SK-N-SH (cell line): ENCODE measurements around the gene KCNJ10. TPM values are rescaled to one million over a fixed set of nuclear protein-coding genes. Genes with fewer than 3 reads are reported as not detected.

Source experiments
- CTCF ChIA-PET: fragments of 300-600, 350-600 bp; formaldehyde crosslinking; extraction: SDS; loops from one replicate; lab custom pipeline; 2021; lab: Yijun Ruan, JAX
- POLR2A ChIA-PET: fragments of 350-600 bp; sonication (Branson Sonifier 250); formaldehyde crosslinking; extraction: SDS; loops from one replicate; lab custom pipeline; 2020; ENCODE audit warnings: antibody characterized with exemption, inconsistent platforms; lab: Yijun Ruan, JAX
- DNase-seq: peaks from one replicate; pipeline ENCODE4 v3.0.0; 2012
- H2AFZ ChIP-seq: fragments of 200-600 bp; sonication (generic); 2 replicates; pipeline ENCODE4 v1.8.1; 2016; ENCODE audit warnings: antibody characterized with exemption, mild to moderate bottlenecking, low read depth
- H3F3A ChIP-seq: fragments of 200-600 bp; sonication (generic); replicated peaks from 2 replicates; pipeline ENCODE3; 2016; ENCODE audit warnings: antibody characterized with exemption, mild to moderate bottlenecking; ENCODE audit not compliant: insufficient read depth
- H3K27ac ChIP-seq, 2 experiments: fragments of 200-500 bp in 1 of 2; fragments of 200-600 bp in 1 of 2; sonication (Bioruptor generic) in 1 of 2; sonication (generic), shearing (Covaris generic) in 1 of 2; 2 replicates each; pipeline versions ENCODE4 v1.5.1 to v1.6.1; 2014 to 2016; ENCODE audit warnings: low read depth in 2 of 2, inconsistent platforms in 1 of 2, low read length in 1 of 2, mild to moderate bottlenecking in 1 of 2, mixed read lengths in 1 of 2
- H3K27me3 ChIP-seq: fragments of 200-600 bp; sonication (generic), shearing (Covaris generic); 2 replicates; pipeline ENCODE4 v1.6.1; 2016; ENCODE audit warnings: mixed run types; ENCODE audit not compliant: insufficient read depth
- H3K36me3 ChIP-seq, 2 experiments: fragments of 200-500 bp in 1 of 2; fragments of 200-600 bp in 1 of 2; sonication (Bioruptor generic) in 1 of 2; sonication (generic) in 1 of 2; replicated peaks in 1 of 2; 2 replicates each; pipeline versions ENCODE3 to v1.5.1; 2014 to 2016; ENCODE audit warnings: low read length in 1 of 2, mild to moderate bottlenecking in 1 of 2; ENCODE audit not compliant: insufficient read depth in 2 of 2, control insufficient read depth in 1 of 2
- H3K4me1 ChIP-seq, 2 experiments: fragments of 200-500 bp in 1 of 2; fragments of 200-600 bp in 1 of 2; sonication (Bioruptor generic) in 1 of 2; sonication (generic), shearing (Covaris generic) in 1 of 2; 2 replicates each; pipeline versions ENCODE4 v1.5.1 to v1.6.1; 2014 to 2016; ENCODE audit warnings: low read depth in 1 of 2, low read length in 1 of 2, mixed run types in 1 of 2; ENCODE audit not compliant: insufficient read depth in 2 of 2, control insufficient read depth in 1 of 2
- H3K4me2 ChIP-seq: fragments of 200-600 bp; sonication (generic), shearing (Covaris generic); 2 replicates; pipeline ENCODE4 v1.6.1; 2017; ENCODE audit warnings: mixed run types
- H3K4me3 ChIP-seq, 2 experiments: fragments of 200-500 bp in 1 of 2; fragments of 200-600 bp in 1 of 2; sonication (Bioruptor generic) in 1 of 2; sonication (generic), shearing (Covaris generic) in 1 of 2; 2 replicates each; pipeline versions ENCODE4 v1.5.1 to v1.8.1; 2014 to 2016; ENCODE audit warnings: low read depth in 2 of 2, inconsistent platforms in 1 of 2, low read length in 1 of 2, mild to moderate bottlenecking in 1 of 2, mixed read lengths in 1 of 2, moderate library complexity in 1 of 2
- H3K79me2 ChIP-seq: fragments of 200-600 bp; sonication (generic); 2 replicates; pipeline ENCODE4 v1.8.1; 2017; ENCODE audit warnings: mild to moderate bottlenecking; ENCODE audit not compliant: insufficient read depth
- H3K9ac ChIP-seq: fragments of 200-600 bp; sonication (generic); 2 replicates; pipeline ENCODE4 v1.6.1; 2017; ENCODE audit warnings: mixed run types
- H3K9me2 ChIP-seq: fragments of 200-600 bp; sonication (generic); 2 replicates; pipeline ENCODE4 v1.6.1; 2017; ENCODE audit warnings: mixed run types
- H3K9me3 ChIP-seq: fragments of 200-600 bp; sonication (generic); 2 replicates; pipeline ENCODE4 v1.6.1; 2017; ENCODE audit warnings: mixed run types, mild to moderate bottlenecking, moderate library complexity
- H4K20me1 ChIP-seq: fragments of 200-600 bp; sonication (generic); 2 replicates; pipeline ENCODE4 v1.6.1; 2017; ENCODE audit warnings: mild to moderate bottlenecking, mixed run types; ENCODE audit not compliant: insufficient read depth
- FOXM1 ChIP-seq: IDR thresholded peaks from 2 replicates; pipeline ENCODE4 v1.4.0; 2012; ENCODE audit warnings: low read depth, mild to moderate bottlenecking
- NRF1 ChIP-seq: IDR thresholded peaks from 2 replicates; pipeline ENCODE4 v1.6.1; 2012; ENCODE audit warnings: low read depth, mild to moderate bottlenecking, low read length
- RAD21 ChIP-seq: IDR thresholded peaks from 2 replicates; pipeline ENCODE4 v1.6.1; 2012; ENCODE audit warnings: mild to moderate bottlenecking, low read length
- SMC3 ChIP-seq: IDR thresholded peaks from 2 replicates; pipeline ENCODE4 v1.6.1; 2012; ENCODE audit warnings: low read depth, low read length, improper control_type of control experiment
- TCF12 ChIP-seq: IDR thresholded peaks from 2 replicates; pipeline ENCODE4 v1.4.0; 2012
- WGBS: methylation state at CpG from one replicate; pipeline ENCODE4 v1.1.6; 2017; ENCODE audit warnings: low lambda C conversion rate; 5-methylcytosine and 5-hydroxymethylcytosine counted together
- polyA plus RNA-seq, 3 experiments: library from polyadenylated mRNA; depleted of rRNA; stranded (reverse); fragments of >200 nt; gene quantifications; 2 replicates each; pipeline ENCODE4 v1.2.3, GENCODE V29; 2012
- TF ChIP-seq, protein P1 (sequence below): IDR thresholded peaks from 2 replicates; pipeline ENCODE4; 2012
- TF ChIP-seq, protein P2 (sequence below): IDR thresholded peaks from 2 replicates; pipeline ENCODE4 v1.4.0; 2012; ENCODE audit warnings: low read depth, borderline replicate concordance
- TF ChIP-seq, protein P3 (sequence below): IDR thresholded peaks from 2 replicates; pipeline ENCODE4 v1.4.0; 2012; ENCODE audit warnings: low read depth, borderline replicate concordance
- TF ChIP-seq, protein P4 (sequence below): IDR thresholded peaks from 2 replicates; pipeline ENCODE4 v1.6.1; 2012; ENCODE audit warnings: mild to moderate bottlenecking, low read depth, low read length, moderate library complexity
- TF ChIP-seq, protein P5 (sequence below): fragments of 200-600 bp; sonication (generic); IDR thresholded peaks from 2 replicates; pipeline ENCODE4 v1.6.1; 2017; ENCODE audit warnings: antibody characterized with exemption, mild to moderate bottlenecking, moderate library complexity

Gene KCNJ10
- polyA plus RNA-seq, 1 of the 3 experiments (the other 2 are of a cell fraction): not detected

DNA sequence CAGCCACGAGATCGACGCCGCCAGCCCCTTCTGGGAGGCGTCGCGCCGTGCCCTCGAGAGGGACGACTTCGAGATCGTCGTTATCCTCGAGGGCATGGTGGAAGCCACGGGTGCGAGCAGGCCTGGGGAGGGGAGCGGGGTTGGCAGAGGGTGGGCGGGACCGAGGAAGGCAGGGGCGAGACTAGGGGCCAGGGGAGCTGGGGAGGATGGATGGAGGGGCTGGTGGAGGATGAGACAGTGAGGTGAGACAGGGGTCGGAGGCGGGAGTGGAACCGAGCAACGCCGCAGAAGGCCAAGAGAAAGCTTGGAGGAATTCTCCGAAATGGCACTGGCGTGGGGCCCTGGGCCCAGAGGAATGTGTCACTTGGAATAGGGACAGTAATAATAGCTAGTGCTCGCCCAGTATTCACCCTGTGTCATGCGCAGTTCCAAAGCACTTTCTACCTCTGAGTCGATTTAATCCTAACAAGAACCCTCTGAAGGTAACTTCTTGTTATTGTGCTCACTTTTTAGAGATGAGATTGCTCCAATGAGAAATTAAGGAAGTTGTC, 14.9 kb upstream of the KCNJ10 start:
- no peak overlapping the region for H3K4me3 ChIP-seq
- no peak overlapping the region for H2AFZ ChIP-seq
- no peaks in the 10 kb centered on the region for H3K9me3 ChIP-seq
- peaks cover 0 to 15% of the 10 kb centered on the region in 2 experiments; a peak in 1 of 4 replicates for H3K4me1 ChIP-seq
- peaks cover 30% of the 10 kb centered on the region for H3K27me3 ChIP-seq
- H3K9ac ChIP-seq: no peak overlapping the region
- H3F3A ChIP-seq: no peaks in the 10 kb centered on the region
- no peaks in the 10 kb centered on the region for H4K20me1 ChIP-seq
- H3K79me2 ChIP-seq: no peaks in the 10 kb centered on the region
- TF ChIP-seq FOXM1 (no peak), TCF12 (no peak), NRF1 (no peak)
- TF ChIP-seq, protein P1, sequence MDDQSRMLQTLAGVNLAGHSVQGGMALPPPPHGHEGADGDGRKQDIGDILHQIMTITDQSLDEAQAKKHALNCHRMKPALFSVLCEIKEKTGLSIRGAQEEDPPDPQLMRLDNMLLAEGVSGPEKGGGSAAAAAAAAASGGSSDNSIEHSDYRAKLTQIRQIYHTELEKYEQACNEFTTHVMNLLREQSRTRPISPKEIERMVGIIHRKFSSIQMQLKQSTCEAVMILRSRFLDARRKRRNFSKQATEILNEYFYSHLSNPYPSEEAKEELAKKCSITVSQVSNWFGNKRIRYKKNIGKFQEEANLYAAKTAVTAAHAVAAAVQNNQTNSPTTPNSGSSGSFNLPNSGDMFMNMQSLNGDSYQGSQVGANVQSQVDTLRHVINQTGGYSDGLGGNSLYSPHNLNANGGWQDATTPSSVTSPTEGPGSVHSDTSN: no peak
- TF ChIP-seq, protein P2, sequence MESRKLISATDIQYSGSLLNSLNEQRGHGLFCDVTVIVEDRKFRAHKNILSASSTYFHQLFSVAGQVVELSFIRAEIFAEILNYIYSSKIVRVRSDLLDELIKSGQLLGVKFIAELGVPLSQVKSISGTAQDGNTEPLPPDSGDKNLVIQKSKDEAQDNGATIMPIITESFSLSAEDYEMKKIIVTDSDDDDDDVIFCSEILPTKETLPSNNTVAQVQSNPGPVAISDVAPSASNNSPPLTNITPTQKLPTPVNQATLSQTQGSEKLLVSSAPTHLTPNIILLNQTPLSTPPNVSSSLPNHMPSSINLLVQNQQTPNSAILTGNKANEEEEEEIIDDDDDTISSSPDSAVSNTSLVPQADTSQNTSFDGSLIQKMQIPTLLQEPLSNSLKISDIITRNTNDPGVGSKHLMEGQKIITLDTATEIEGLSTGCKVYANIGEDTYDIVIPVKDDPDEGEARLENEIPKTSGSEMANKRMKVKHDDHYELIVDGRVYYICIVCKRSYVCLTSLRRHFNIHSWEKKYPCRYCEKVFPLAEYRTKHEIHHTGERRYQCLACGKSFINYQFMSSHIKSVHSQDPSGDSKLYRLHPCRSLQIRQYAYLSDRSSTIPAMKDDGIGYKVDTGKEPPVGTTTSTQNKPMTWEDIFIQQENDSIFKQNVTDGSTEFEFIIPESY: no peak
- TF ChIP-seq, protein P3, sequence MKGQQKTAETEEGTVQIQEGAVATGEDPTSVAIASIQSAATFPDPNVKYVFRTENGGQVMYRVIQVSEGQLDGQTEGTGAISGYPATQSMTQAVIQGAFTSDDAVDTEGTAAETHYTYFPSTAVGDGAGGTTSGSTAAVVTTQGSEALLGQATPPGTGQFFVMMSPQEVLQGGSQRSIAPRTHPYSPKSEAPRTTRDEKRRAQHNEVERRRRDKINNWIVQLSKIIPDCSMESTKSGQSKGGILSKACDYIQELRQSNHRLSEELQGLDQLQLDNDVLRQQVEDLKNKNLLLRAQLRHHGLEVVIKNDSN: no peak
- TF ChIP-seq, all 33 proteins: peak for 0
- CTCF ChIA-PET: interaction anchor here (0.6 to 8.2 kb wide), 51 partner anchors 11 to 864 kb away, joined by 3 to 132 read pairs (median 5); partner anchors contain the start of genes CASQ1, IGSF8, KCNJ10 and PIGM
- no peak for DNase-seq
- H3K9me2 ChIP-seq: no peaks in the 10 kb centered on the region
- no peak overlapping the region for H3K4me2 ChIP-seq
- POLR2A ChIA-PET: interaction anchor here (1.7 kb wide), 1 partner anchor 13 kb away, joined by 5 read pairs; the partner anchor contains the start of gene IGSF8
- H3K27ac ChIP-seq: no peak overlapping the region
- WGBS: 79% methylated on average over 30 of the region's 30 CpGs
- peaks cover 0 to 2% of the 10 kb centered on the region in 2 experiments for H3K36me3 ChIP-seq

DNA sequence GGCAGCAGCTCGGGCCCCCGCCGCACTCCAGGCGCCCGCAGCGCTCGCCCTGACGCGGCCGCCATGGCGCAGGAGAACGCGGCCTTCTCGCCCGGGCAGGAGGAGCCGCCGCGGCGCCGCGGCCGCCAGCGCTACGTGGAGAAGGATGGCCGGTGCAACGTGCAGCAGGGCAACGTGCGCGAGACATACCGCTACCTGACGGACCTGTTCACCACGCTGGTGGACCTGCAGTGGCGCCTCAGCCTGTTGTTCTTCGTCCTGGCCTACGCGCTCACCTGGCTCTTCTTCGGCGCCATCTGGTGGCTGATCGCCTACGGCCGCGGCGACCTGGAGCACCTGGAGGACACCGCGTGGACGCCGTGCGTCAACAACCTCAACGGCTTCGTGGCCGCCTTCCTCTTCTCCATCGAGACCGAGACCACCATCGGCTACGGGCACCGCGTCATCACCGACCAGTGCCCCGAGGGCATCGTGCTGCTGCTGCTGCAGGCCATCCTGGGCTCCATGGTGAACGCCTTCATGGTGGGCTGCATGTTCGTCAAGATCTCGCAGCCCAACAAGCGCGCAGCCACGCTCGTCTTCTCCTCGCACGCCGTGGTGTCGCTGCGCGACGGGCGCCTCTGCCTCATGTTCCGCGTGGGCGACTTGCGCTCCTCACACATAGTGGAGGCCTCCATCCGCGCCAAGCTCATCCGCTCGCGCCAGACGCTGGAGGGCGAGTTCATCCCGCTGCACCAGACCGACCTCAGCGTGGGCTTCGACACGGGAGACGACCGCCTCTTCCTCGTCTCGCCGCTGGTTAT, 14.2 kb upstream of the KCNJ10 start:
- no peaks in the 10 kb centered on the region for H3K9me2 ChIP-seq
- DNase-seq: peak; percentile 72
- H4K20me1 ChIP-seq: no peaks in the 10 kb centered on the region
- H2AFZ ChIP-seq: no peak overlapping the region
- POLR2A ChIA-PET: no interaction called here
- WGBS: 58% methylated on average over 62 of the region's 96 CpGs
- H3K4me1 ChIP-seq: peaks cover 0 to 15% of the 10 kb centered on the region in 2 experiments; a peak in 1 of 4 replicates
- H3K4me2 ChIP-seq: peak overlapping the region; percentile 30; the same call in 1 of the 2 replicates
- H3K36me3 ChIP-seq: peaks cover 0 to 2% of the 10 kb centered on the region in 2 experiments
- H3K9ac ChIP-seq: no peak overlapping the region
- H3K4me3 ChIP-seq: peak overlapping the region; percentile 33 to 35; a peak in 3 of 4 replicates
- no peaks in the 10 kb centered on the region for H3K9me3 ChIP-seq
- H3K27me3 ChIP-seq: peaks cover 30% of the 10 kb centered on the region
- CTCF ChIA-PET: interaction anchor here (0.7 to 14.2 kb wide), 30 partner anchors 11 to 292 kb away, joined by 3 to 163 read pairs (median 8); partner anchors contain the start of genes IGSF8, KCNJ10 and PIGM
- TF ChIP-seq SMC3 (peak; percentile 60), NRF1 (no peak), RAD21 (peak; percentile 45)
- TF ChIP-seq, protein P4, sequence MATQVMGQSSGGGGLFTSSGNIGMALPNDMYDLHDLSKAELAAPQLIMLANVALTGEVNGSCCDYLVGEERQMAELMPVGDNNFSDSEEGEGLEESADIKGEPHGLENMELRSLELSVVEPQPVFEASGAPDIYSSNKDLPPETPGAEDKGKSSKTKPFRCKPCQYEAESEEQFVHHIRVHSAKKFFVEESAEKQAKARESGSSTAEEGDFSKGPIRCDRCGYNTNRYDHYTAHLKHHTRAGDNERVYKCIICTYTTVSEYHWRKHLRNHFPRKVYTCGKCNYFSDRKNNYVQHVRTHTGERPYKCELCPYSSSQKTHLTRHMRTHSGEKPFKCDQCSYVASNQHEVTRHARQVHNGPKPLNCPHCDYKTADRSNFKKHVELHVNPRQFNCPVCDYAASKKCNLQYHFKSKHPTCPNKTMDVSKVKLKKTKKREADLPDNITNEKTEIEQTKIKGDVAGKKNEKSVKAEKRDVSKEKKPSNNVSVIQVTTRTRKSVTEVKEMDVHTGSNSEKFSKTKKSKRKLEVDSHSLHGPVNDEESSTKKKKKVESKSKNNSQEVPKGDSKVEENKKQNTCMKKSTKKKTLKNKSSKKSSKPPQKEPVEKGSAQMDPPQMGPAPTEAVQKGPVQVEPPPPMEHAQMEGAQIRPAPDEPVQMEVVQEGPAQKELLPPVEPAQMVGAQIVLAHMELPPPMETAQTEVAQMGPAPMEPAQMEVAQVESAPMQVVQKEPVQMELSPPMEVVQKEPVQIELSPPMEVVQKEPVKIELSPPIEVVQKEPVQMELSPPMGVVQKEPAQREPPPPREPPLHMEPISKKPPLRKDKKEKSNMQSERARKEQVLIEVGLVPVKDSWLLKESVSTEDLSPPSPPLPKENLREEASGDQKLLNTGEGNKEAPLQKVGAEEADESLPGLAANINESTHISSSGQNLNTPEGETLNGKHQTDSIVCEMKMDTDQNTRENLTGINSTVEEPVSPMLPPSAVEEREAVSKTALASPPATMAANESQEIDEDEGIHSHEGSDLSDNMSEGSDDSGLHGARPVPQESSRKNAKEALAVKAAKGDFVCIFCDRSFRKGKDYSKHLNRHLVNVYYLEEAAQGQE: no peak
- TF ChIP-seq, protein P5, sequence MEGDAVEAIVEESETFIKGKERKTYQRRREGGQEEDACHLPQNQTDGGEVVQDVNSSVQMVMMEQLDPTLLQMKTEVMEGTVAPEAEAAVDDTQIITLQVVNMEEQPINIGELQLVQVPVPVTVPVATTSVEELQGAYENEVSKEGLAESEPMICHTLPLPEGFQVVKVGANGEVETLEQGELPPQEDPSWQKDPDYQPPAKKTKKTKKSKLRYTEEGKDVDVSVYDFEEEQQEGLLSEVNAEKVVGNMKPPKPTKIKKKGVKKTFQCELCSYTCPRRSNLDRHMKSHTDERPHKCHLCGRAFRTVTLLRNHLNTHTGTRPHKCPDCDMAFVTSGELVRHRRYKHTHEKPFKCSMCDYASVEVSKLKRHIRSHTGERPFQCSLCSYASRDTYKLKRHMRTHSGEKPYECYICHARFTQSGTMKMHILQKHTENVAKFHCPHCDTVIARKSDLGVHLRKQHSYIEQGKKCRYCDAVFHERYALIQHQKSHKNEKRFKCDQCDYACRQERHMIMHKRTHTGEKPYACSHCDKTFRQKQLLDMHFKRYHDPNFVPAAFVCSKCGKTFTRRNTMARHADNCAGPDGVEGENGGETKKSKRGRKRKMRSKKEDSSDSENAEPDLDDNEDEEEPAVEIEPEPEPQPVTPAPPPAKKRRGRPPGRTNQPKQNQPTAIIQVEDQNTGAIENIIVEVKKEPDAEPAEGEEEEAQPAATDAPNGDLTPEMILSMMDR: peak; percentile 62
- H3F3A ChIP-seq: no peaks in the 10 kb centered on the region
- no peak overlapping the region for H3K27ac ChIP-seq
- no peaks in the 10 kb centered on the region for H3K79me2 ChIP-seq
